Smooth muscle cell (in vitro differentiated cells): ENCODE results near the gene CCDC18. TPM values are rescaled to one million over a fixed set of nuclear protein-coding genes. Genes with fewer than 3 reads are reported as not detected.

Experiments
- DNase-seq: peaks from one replicate; lab custom pipeline; 2025; ENCODE audit not compliant: unreplicated experiment; lab: John Stamatoyannopoulos, UW
- H2AFZ ChIP-seq: fragments of 200-600 bp; sonication (generic); 2 replicates; pipeline ENCODE4 v1.6.0; 2016; ENCODE audit warnings: antibody characterized with exemption, low read depth, mild to moderate bottlenecking
- H3F3A ChIP-seq: fragments of 200-600 bp; sonication (generic); 2 replicates; pipeline ENCODE4 v1.6.0; 2017; ENCODE audit warnings: antibody characterized with exemption, low read depth
- H3K27ac ChIP-seq: fragments of 200-600 bp; sonication (generic); 2 replicates; pipeline ENCODE4 v1.5.1; 2016; ENCODE audit warnings: low read depth, mild to moderate bottlenecking
- H3K27me3 ChIP-seq: fragments of 200-600 bp; sonication (generic); 2 replicates; pipeline ENCODE4 v1.6.1; 2016; ENCODE audit warnings: low read depth, mild to moderate bottlenecking
- H3K36me3 ChIP-seq: fragments of 200-600 bp; sonication (generic); 2 replicates; pipeline ENCODE4 v1.5.1; 2016; ENCODE audit warnings: low read depth
- H3K4me1 ChIP-seq: fragments of 200-600 bp; sonication (generic); 2 replicates; pipeline ENCODE4 v1.5.1; 2016; ENCODE audit warnings: low read depth
- H3K4me2 ChIP-seq: fragments of 200-600 bp; sonication (generic); 2 replicates; pipeline ENCODE4 v1.6.0; 2016; ENCODE audit warnings: mild to moderate bottlenecking
- H3K4me3 ChIP-seq: fragments of 200-600 bp; sonication (generic); 2 replicates; pipeline ENCODE4 v1.5.1; 2016; ENCODE audit warnings: mild to moderate bottlenecking
- H3K79me2 ChIP-seq: fragments of 200-600 bp; sonication (generic); 2 replicates; pipeline ENCODE4 v1.6.0; 2016; ENCODE audit warnings: low read depth, mild to moderate bottlenecking
- H3K9ac ChIP-seq: fragments of 200-600 bp; sonication (generic); 2 replicates; pipeline ENCODE4 v1.6.0; 2016; ENCODE audit warnings: low read depth
- H3K9me3 ChIP-seq: fragments of 200-600 bp; sonication (generic); replicated peaks from 2 replicates; pipeline ENCODE4 v1.5.1; 2016; ENCODE audit warnings: low read depth
- H4K20me1 ChIP-seq: fragments of 200-600 bp; sonication (generic); 2 replicates; pipeline ENCODE4 v1.6.0; 2016; ENCODE audit warnings: low read depth
- CTCF ChIP-seq: fragments of 200-600 bp; sonication (generic); IDR thresholded peaks from 2 replicates; pipeline ENCODE4 v1.5.1; 2017; ENCODE audit warnings: borderline replicate concordance, mild to moderate bottlenecking, antibody characterized with exemption; ENCODE audit not compliant: insufficient read depth, poor library complexity, severe bottlenecking
- WGBS: methylation state at CpG from one replicate; pipeline ENCODE4 v1.1.7; 2016; ENCODE audit warnings: low lambda C conversion rate; 5-methylcytosine and 5-hydroxymethylcytosine counted together
- polyA plus RNA-seq: library from polyadenylated mRNA; unstranded; fragments of >200 nt; fragmentation: Nextera tagmentation; extraction: Ambion mirVana; gene quantifications from 2 replicates; pipeline ENCODE4 v1.2.1, GENCODE V29; 2016
- total RNA-seq: library from RNA; depleted of rRNA; stranded (reverse); fragments of >200 nt; gene quantifications from 2 replicates; pipeline ENCODE4 v1.2.3, GENCODE V29; 2014

CCDC18 gene
- total and polyA plus RNA-seq, 2 experiments from 2014 or later: 2.0 to 2.8 TPM

- WGBS: 2% methylated on average over 62 of the region's 78 CpGs
- Histone ChIP-seq H3K27me3 (no peaks in the 10 kb centered on the region), H3K27ac (peak within 1 kb of the TSS; percentile 92), H3K36me3 (no peaks in the 10 kb centered on the region), H3K4me1 (peaks cover 14% of the 10 kb centered on the region), H3K79me2 (peaks cover 51% of the 10 kb centered on the region), H4K20me1 (peaks cover 33% of the 10 kb centered on the region), H3K4me3 (peak within 1 kb of the TSS; percentile 73), H3F3A (no peaks in the 10 kb centered on the region), H3K9me3 (no peaks in the 10 kb centered on the region), H3K4me2 (peak within 1 kb of the TSS; percentile 88), H2AFZ (peak within 1 kb of the TSS; percentile 85), H3K9ac (peak within 1 kb of the TSS; percentile 92)
- TF ChIP-seq CTCF: peak; percentile 13
- peak; percentile 92 for DNase-seq
Measured at GRCh38 chr1:93179886-93180722, 420 bp upstream of the CCDC18 start, which contains the start of gene TMED5. TMED5 (minus strand) TSS chr1:93180413; CDS start chr1:93180242, 171 bp downstream.

GRCh38 chr1:93186667-93187066, 6.1 kb downstream of the CCDC18 start:
- Histone ChIP-seq H4K20me1 (no peaks in the 10 kb centered on the region), H3K36me3 (no peaks in the 10 kb centered on the region), H3K9me3 (no peaks in the 10 kb centered on the region), H3K27ac (no peak overlapping the region), H3K4me3 (no peak overlapping the region), H3K9ac (no peak overlapping the region), H3K4me1 (no peaks in the 10 kb centered on the region), H3K79me2 (peaks cover 10% of the 10 kb centered on the region), H3F3A (no peaks in the 10 kb centered on the region), H3K27me3 (no peaks in the 10 kb centered on the region), H3K4me2 (no peak overlapping the region), H2AFZ (no peak overlapping the region)
- WGBS: 100% methylated on average over 1 of the region's 1 CpG
- TF ChIP-seq CTCF: no peak
- DNase-seq: no peak

GRCh38 chr1:93190432-93190831, 9.9 kb downstream of the CCDC18 start:
- no peak for TF ChIP-seq CTCF
- no peaks in the 10 kb centered on the region for H4K20me1 ChIP-seq
- no peak overlapping the region for H3K4me3 ChIP-seq
- no peaks in the 10 kb centered on the region for H3F3A ChIP-seq
- no peaks in the 10 kb centered on the region for H3K36me3 ChIP-seq
- 100% methylated on average over 3 of the region's 3 CpGs for WGBS
- no peaks in the 10 kb centered on the region for H3K9me3 ChIP-seq
- no peaks in the 10 kb centered on the region for H3K4me1 ChIP-seq
- no peaks in the 10 kb centered on the region for H3K79me2 ChIP-seq
- no peak for DNase-seq
- no peak overlapping the region for H3K9ac ChIP-seq
- no peak overlapping the region for H3K4me2 ChIP-seq
- H3K27ac ChIP-seq: no peak overlapping the region
- H2AFZ ChIP-seq: no peak overlapping the region
- H3K27me3 ChIP-seq: no peaks in the 10 kb centered on the region
